ENCODE results near the gene ACTL8. TPM values are rescaled to one million over a fixed set of nuclear protein-coding genes. Genes with fewer than 3 reads are reported as not detected.

ACTL8 gene
- total and polyA plus RNA-seq, 2 experiments from 2014 or later = 0.38 to 0.71 TPM

GRCh38 chr1:17752356-17752755 lies 2.8 kb upstream of the ACTL8 start:
- Histone ChIP-seq H3K4me3 (no peak overlapping the region), H3F3A (replicated peaks; ENCODE audit: low read depth) (no peaks in the 10 kb centered on the region), H3K4me2 (no peak overlapping the region), H2AFZ (no peak overlapping the region), H3K36me3 (ENCODE audit: insufficient read depth) (peaks cover 3% of the 10 kb centered on the region; the same call in 1 of the 2 replicates), H3K4me1 (ENCODE audit: insufficient read depth) (no peaks in the 10 kb centered on the region), H3K27me3 (ENCODE audit: insufficient read depth) (no peaks in the 10 kb centered on the region), H3K79me2 (replicated peaks; ENCODE audit: insufficient read depth) (no peaks in the 10 kb centered on the region), H3K9me2 (ENCODE audit: insufficient read depth) (peaks cover 3% of the 10 kb centered on the region; the same call in 1 of the 2 replicates), H4K20me1 (replicated peaks; ENCODE audit: insufficient read depth) (no peaks in the 10 kb centered on the region), H3K27ac (ENCODE audit: low read depth) (no peak overlapping the region)
- Mint-ChIP-seq H3K4me1 (no peaks in the 10 kb centered on the region; the same call in 2 of the 3 replicates), H3K9me3 (peaks cover 45% of the 10 kb centered on the region), H3K27ac (no peak overlapping the region), H3K36me3 (ENCODE audit: low read depth) (peaks cover 23% of the 10 kb centered on the region), H3K27me3 (ENCODE audit: insufficient read depth, low read depth, poor library complexity) (peaks cover 8% of the 10 kb centered on the region), H3K4me3 (no peak overlapping the region)
- no peak for ATAC-seq
- TF ChIP-seq NANOG (IDR thresholded peaks at IDR 0.05; ENCODE audit: borderline replicate concordance) (no peak), EZH2 (IDR thresholded peaks at IDR 0.05; ENCODE audit: low read depth, unreplicated experiment) (no peak), EZH2phosphoT487 (IDR thresholded peaks at IDR 0.05; ENCODE audit: unreplicated experiment) (no peak), ZNF331 (CRISPR knock-in tag; IDR thresholded peaks at IDR 0.05; ENCODE audit: low read depth) (no peak), ZNF114 (CRISPR knock-in tag; IDR thresholded peaks at IDR 0.05) (no peak), CREB1 (CRISPR knock-in tag; IDR thresholded peaks at IDR 0.05; ENCODE audit: low read depth) (no peak), ZNF462 (CRISPR knock-in tag; IDR thresholded peaks at IDR 0.05) (no peak), CTCF (conservative IDR thresholded peaks at IDR 0.05; ENCODE audit: low read depth in 2 of 2) (no peak), POLR2AphosphoS5 (IDR thresholded peaks at IDR 0.05; ENCODE audit: low read depth) (no peak), JUNB (IDR thresholded peaks at IDR 0.05; ENCODE audit: unreplicated experiment) (no peak)
- TF ChIP-seq, protein P1, sequence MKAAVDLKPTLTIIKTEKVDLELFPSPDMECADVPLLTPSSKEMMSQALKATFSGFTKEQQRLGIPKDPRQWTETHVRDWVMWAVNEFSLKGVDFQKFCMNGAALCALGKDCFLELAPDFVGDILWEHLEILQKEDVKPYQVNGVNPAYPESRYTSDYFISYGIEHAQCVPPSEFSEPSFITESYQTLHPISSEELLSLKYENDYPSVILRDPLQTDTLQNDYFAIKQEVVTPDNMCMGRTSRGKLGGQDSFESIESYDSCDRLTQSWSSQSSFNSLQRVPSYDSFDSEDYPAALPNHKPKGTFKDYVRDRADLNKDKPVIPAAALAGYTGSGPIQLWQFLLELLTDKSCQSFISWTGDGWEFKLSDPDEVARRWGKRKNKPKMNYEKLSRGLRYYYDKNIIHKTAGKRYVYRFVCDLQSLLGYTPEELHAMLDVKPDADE (IDR thresholded peaks at IDR 0.05) = no peak
- TF ChIP-seq, protein P2, sequence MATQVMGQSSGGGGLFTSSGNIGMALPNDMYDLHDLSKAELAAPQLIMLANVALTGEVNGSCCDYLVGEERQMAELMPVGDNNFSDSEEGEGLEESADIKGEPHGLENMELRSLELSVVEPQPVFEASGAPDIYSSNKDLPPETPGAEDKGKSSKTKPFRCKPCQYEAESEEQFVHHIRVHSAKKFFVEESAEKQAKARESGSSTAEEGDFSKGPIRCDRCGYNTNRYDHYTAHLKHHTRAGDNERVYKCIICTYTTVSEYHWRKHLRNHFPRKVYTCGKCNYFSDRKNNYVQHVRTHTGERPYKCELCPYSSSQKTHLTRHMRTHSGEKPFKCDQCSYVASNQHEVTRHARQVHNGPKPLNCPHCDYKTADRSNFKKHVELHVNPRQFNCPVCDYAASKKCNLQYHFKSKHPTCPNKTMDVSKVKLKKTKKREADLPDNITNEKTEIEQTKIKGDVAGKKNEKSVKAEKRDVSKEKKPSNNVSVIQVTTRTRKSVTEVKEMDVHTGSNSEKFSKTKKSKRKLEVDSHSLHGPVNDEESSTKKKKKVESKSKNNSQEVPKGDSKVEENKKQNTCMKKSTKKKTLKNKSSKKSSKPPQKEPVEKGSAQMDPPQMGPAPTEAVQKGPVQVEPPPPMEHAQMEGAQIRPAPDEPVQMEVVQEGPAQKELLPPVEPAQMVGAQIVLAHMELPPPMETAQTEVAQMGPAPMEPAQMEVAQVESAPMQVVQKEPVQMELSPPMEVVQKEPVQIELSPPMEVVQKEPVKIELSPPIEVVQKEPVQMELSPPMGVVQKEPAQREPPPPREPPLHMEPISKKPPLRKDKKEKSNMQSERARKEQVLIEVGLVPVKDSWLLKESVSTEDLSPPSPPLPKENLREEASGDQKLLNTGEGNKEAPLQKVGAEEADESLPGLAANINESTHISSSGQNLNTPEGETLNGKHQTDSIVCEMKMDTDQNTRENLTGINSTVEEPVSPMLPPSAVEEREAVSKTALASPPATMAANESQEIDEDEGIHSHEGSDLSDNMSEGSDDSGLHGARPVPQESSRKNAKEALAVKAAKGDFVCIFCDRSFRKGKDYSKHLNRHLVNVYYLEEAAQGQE (IDR thresholded peaks at IDR 0.05; ENCODE audit: unreplicated experiment) = no peak
- no peak for DNase-seq (ENCODE audit: low spot score)
